B cell (primary cell): ENCODE data around the gene GCFC2. TPM values are rescaled to one million over a fixed set of nuclear protein-coding genes. Genes with fewer than 3 reads are reported as not detected.

Experiments
- ATAC-seq: fragments of 200-7000 bp; cut with Tn5 transposase; one replicate; pipeline ENCODE4 v1.10.0; 2021; ENCODE audit warnings: low read depth, mild to moderate bottlenecking, moderate number of reproducible peaks, moderate library complexity
- CTCF ChIA-PET: fragments of 350-600 bp; sonication (Branson Sonifier 250); formaldehyde crosslinking; loops from one replicate; lab custom pipeline; 2021; ENCODE audit warnings: antibody characterized with exemption, inconsistent platforms; lab: Charles Lee
- POLR2A ChIA-PET: fragments of 350-600 bp; sonication (Branson Sonifier 250); formaldehyde crosslinking; loops from one replicate; lab custom pipeline; 2021; ENCODE audit warnings: antibody characterized with exemption; lab: Charles Lee
- DNase-seq: peaks from one replicate; pipeline ENCODE4 v3.0.0; 2013
- H2AFZ ChIP-seq: 2 replicates; pipeline ENCODE4 v1.6.1; 2012; ENCODE audit warnings: mild to moderate bottlenecking, low read depth, low read length; ENCODE audit not compliant: insufficient read depth, poor library complexity, severe bottlenecking
- H3K27ac ChIP-seq, 2 donors: 1 replicate in 1 of 2; 2 replicates in 1 of 2; pipeline ENCODE4 v1.5.1; 2012 to 2013; ENCODE audit warnings: low read length in 2 of 2, mild to moderate bottlenecking in 2 of 2, moderate library complexity in 1 of 2
- H3K27me3 ChIP-seq, 4 experiments: fragments of 200-600 bp in 1 of 4; sonication (generic) in 1 of 4; replicated peaks in 1 of 4; 1 replicate in 2 of 4; 2 replicates in 2 of 4; pipeline versions ENCODE4 v1.6.1 to v1.7.0; 2013 to 2016; ENCODE audit warnings: low read length in 3 of 4, mild to moderate bottlenecking in 2 of 4, mixed read lengths in 1 of 4, moderate library complexity in 1 of 4; ENCODE audit not compliant: insufficient read depth in 4 of 4, control insufficient read depth in 3 of 4; ENCODE audit errors: control extremely low read depth in 1 of 4
- H3K36me3 ChIP-seq, 2 experiments: replicated peaks in 1 of 2; 1 replicate in 1 of 2; 2 replicates in 1 of 2; pipeline versions ENCODE4 v1.6.1 to v1.7.1; 2013; ENCODE audit warnings: low read length in 1 of 2; ENCODE audit not compliant: insufficient read depth in 2 of 2, control insufficient read depth in 1 of 2; ENCODE audit errors: control extremely low read depth in 1 of 2, extremely low read depth in 1 of 2
- H3K4me1 ChIP-seq, 2 donors: fragments of 200-600 bp in 1 of 2; sonication (generic) in 1 of 2; 1 replicate in 1 of 2; 2 replicates in 1 of 2; pipeline versions ENCODE4 v1.5.1 to v1.6.1; 2013 to 2017; ENCODE audit warnings: low read length in 2 of 2; ENCODE audit not compliant: control insufficient read depth in 2 of 2, insufficient read depth in 2 of 2
- H3K4me2 ChIP-seq: replicated peaks from 2 replicates; pipeline ENCODE3; 2012; ENCODE audit warnings: mild to moderate bottlenecking, low read depth, low read length; ENCODE audit not compliant: poor library complexity, severe bottlenecking
- H3K4me3 ChIP-seq, 5 experiments: fragments of 200-600 bp in 1 of 5; sonication (generic) in 1 of 5; 1 replicate in 3 of 5; 2 replicates in 2 of 5; pipeline versions ENCODE4 v1.5.1 to v1.7.0; 2011 to 2016; ENCODE audit warnings: low read length in 4 of 5, mild to moderate bottlenecking in 4 of 5, low read depth in 2 of 5, control low read depth in 1 of 5, moderate library complexity in 1 of 5; ENCODE audit not compliant: insufficient read depth in 1 of 5; ENCODE audit errors: control extremely low read depth in 1 of 5, extremely low read depth in 1 of 5
- H3K79me2 ChIP-seq: fragments of 200-600 bp; sonication (generic); one replicate; pipeline ENCODE4 v1.6.0; 2016; ENCODE audit warnings: low read length; ENCODE audit not compliant: control insufficient read depth, insufficient read depth
- H3K9ac ChIP-seq: fragments of 200-600 bp; sonication (generic); 2 replicates; pipeline ENCODE4 v1.6.1; 2017; ENCODE audit warnings: mild to moderate bottlenecking, low read length, moderate library complexity
- H3K9me3 ChIP-seq, 3 donors: one replicate each; pipeline versions ENCODE4 v1.6.1 to v1.7.1; 2013; ENCODE audit warnings: low read length in 2 of 3; ENCODE audit not compliant: control insufficient read depth in 2 of 3, insufficient read depth in 1 of 3; ENCODE audit errors: control extremely low read depth in 1 of 3
- H4K20me1 ChIP-seq: 2 replicates; pipeline ENCODE4 v1.6.0; 2012; ENCODE audit warnings: mild to moderate bottlenecking, low read length; ENCODE audit not compliant: insufficient read depth, control insufficient read depth, poor library complexity, severe bottlenecking
- H3K27ac Mint-ChIP-seq: one replicate; pipeline ENCODE4 v1.8.0; 2021; ENCODE audit warnings: mixed read lengths
- H3K27me3 Mint-ChIP-seq: one replicate; pipeline ENCODE4 v1.8.0; 2021; ENCODE audit warnings: mixed read lengths
- H3K4me1 Mint-ChIP-seq: one replicate; pipeline ENCODE4 v1.8.0; 2021; ENCODE audit warnings: mixed read lengths
- H3K4me3 Mint-ChIP-seq: one replicate; pipeline ENCODE4 v1.8.0; 2021; ENCODE audit warnings: mixed read lengths
- H3K9me3 Mint-ChIP-seq: one replicate; pipeline ENCODE4 v1.8.0; 2022; ENCODE audit warnings: mixed read lengths; ENCODE audit not compliant: insufficient read depth
- EZH2 ChIP-seq: IDR thresholded peaks from 2 replicates; pipeline ENCODE4 v1.6.1; 2012; ENCODE audit warnings: borderline replicate concordance, low read depth, mild to moderate bottlenecking, moderate library complexity, low read length; ENCODE audit not compliant: insufficient read depth, poor library complexity, severe bottlenecking
- WGBS: methylation state at CpG from one replicate; pipeline ENCODE4 v1.1.5; 2013; ENCODE audit warnings: missing lambda C conversion rate; ENCODE audit not compliant: insufficient coverage; 5-methylcytosine and 5-hydroxymethylcytosine counted together
- intact Hi-C: fragments of 100-400 bp; cut with micrococcal nuclease; formaldehyde crosslinking; loops from one replicate; pipeline ENCODE4 v1.10.0; 2022
- polyA plus RNA-seq: library from polyadenylated mRNA; depleted of rRNA; stranded (reverse); fragments of >200 nt; gene quantifications from 2 replicates; pipeline ENCODE4 v1.2.3, GENCODE V29; 2012
- total RNA-seq, 2 donors: library from RNA; stranded (reverse); fragments of 120-200 nt in 1 of 2; gene quantifications; 1 replicate in 1 of 2; 2 replicates in 1 of 2; pipeline versions ENCODE4 v1.2.3 to v1.2.4, GENCODE V29; 2013 to 2022
- TF ChIP-seq, protein P1 (sequence below): fragments of 200-600 bp; IDR thresholded peaks from one replicate; pipeline ENCODE4 v1.8.0; 2022; ENCODE audit warnings: antibody characterized with exemption, mild to moderate bottlenecking

The GCFC2 gene
- total and polyA plus RNA-seq, 2 donors (not counting 1 experiment from before 2014, with no cell fraction given): 11.9 to 20.4 TPM

DNA sequence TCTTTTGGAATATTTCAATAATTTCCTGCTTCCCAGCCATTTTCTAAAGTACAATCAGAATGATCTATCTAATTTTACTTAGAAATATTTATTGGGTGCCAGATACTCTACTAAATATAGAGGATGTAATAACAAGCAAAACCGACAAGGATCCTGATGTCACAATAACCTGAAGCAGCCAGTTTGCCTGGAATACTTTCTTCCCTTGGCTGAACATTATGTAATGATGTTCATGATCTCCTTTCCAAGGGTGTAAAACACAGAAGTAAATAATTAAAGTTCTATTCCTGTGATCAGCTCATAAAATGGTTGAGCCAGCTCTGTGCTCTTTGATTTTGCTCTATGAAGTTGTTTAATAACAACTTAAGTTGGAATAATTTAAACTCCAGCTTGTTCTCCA, 66.7 kb downstream of the GCFC2 start:
- no peaks in the 10 kb centered on the region for H4K20me1 ChIP-seq
- CTCF ChIA-PET: interaction anchor here (1.0 to 3.1 kb wide), 3 partner anchors 16 to 33 kb away, joined by 3 to 10 read pairs (median 3); no protein-coding TSS in a partner anchor
- H3K4me3 ChIP-seq: no peak overlapping the region
- H3K27ac ChIP-seq: no peak overlapping the region
- no peaks in the 10 kb centered on the region for H3K9me3 ChIP-seq
- no peaks in the 10 kb centered on the region for H3K36me3 ChIP-seq
- TF ChIP-seq, protein P1, sequence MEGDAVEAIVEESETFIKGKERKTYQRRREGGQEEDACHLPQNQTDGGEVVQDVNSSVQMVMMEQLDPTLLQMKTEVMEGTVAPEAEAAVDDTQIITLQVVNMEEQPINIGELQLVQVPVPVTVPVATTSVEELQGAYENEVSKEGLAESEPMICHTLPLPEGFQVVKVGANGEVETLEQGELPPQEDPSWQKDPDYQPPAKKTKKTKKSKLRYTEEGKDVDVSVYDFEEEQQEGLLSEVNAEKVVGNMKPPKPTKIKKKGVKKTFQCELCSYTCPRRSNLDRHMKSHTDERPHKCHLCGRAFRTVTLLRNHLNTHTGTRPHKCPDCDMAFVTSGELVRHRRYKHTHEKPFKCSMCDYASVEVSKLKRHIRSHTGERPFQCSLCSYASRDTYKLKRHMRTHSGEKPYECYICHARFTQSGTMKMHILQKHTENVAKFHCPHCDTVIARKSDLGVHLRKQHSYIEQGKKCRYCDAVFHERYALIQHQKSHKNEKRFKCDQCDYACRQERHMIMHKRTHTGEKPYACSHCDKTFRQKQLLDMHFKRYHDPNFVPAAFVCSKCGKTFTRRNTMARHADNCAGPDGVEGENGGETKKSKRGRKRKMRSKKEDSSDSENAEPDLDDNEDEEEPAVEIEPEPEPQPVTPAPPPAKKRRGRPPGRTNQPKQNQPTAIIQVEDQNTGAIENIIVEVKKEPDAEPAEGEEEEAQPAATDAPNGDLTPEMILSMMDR: no peak
- no peak for TF ChIP-seq EZH2
- H3K79me2 ChIP-seq: peaks cover 14% of the 10 kb centered on the region
- H3K27me3 ChIP-seq: peaks cover 0 to 7% (median 0%) of the 10 kb centered on the region in 4 experiments
- POLR2A ChIA-PET: no interaction called here
- Mint-ChIP-seq H3K4me1 (peaks cover 22% of the 10 kb centered on the region), H3K27me3 (peaks cover 4% of the 10 kb centered on the region), H3K4me3 (no peak overlapping the region), H3K27ac (no peak overlapping the region), H3K9me3 (no peaks in the 10 kb centered on the region)
- H2AFZ ChIP-seq: no peak overlapping the region
- ATAC-seq (no peak), DNase-seq (no peak)
- H3K9ac ChIP-seq: no peak overlapping the region
- no CpG with 5 or more reads among the region's 1 CpG for WGBS
- peaks cover 7 to 12% of the 10 kb centered on the region in 2 donors for H3K4me1 ChIP-seq
- H3K4me2 ChIP-seq: no peak overlapping the region
- intact Hi-C loops: no loop called here

DNA sequence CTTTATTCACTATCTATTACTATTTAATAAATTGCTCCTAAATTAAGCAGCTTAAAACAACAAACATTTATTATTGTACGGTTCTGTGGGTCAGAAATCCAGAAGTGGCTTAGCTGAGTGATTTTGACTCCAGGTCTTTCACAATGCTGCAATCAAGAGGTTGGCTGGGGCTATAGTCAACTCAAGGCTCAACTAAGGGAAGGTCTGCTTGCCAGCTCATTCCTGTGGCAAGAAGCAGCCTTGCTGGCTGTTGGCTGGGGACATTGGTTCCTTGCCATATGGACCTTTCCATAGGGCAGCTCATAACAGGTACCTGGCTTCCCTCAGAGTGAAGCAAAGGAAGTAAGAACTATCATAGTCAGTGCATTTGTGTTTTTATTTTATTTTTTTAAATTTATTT, 69.1 kb downstream of the GCFC2 start:
- Histone ChIP-seq H3K36me3 (no peaks in the 10 kb centered on the region), H3K4me3 (no peak overlapping the region), H3K4me1 (peaks cover 3 to 5% of the 10 kb centered on the region in 2 donors), H3K27me3 (peaks cover 0 to 11% (median 2%) of the 10 kb centered on the region in 4 experiments), H3K27ac (no peak overlapping the region), H4K20me1 (no peaks in the 10 kb centered on the region), H3K4me2 (no peak overlapping the region), H3K79me2 (peaks cover 3% of the 10 kb centered on the region), H3K9ac (no peak overlapping the region), H3K9me3 (no peaks in the 10 kb centered on the region), H2AFZ (no peak overlapping the region)
- DNase-seq (no peak), ATAC-seq (no peak)
- intact Hi-C loops: no loop called here
- CTCF ChIA-PET: interaction anchor here (0.8 to 3.0 kb wide), 9 partner anchors 10 to 69 kb away, joined by 3 to 30 read pairs (median 7); partner anchors contain the start of gene GCFC2
- Mint-ChIP-seq H3K4me1 (peaks cover 5% of the 10 kb centered on the region), H3K9me3 (no peaks in the 10 kb centered on the region), H3K27me3 (peaks cover 23% of the 10 kb centered on the region), H3K27ac (no peak overlapping the region), H3K4me3 (no peak overlapping the region)
- POLR2A ChIA-PET: no interaction called here
- 100% methylated on average over 1 of the region's 1 CpG for WGBS
- TF ChIP-seq, protein P1: no peak
- no peak for TF ChIP-seq EZH2
